Common myeloid progenitor, CD34-positive (primary cell): ENCODE results near the gene ERG28.

ENCODE experiments used
- CTCF ChIA-PET: fragments of 350-600 bp; sonication (Branson Sonifier 250); formaldehyde crosslinking; loops from one replicate; lab custom pipeline; 2021; ENCODE audit warnings: antibody characterized with exemption; lab: Charles Lee
- POLR2A ChIA-PET: fragments of 350-600 bp; sonication (Branson Sonifier 250); formaldehyde crosslinking; loops from one replicate; lab custom pipeline; 2021; ENCODE audit warnings: antibody characterized with exemption; lab: Charles Lee
- DNase-seq, 3 donors: peaks; one replicate each; pipeline versions ENCODE4 v3.0.0 to v3.0.0-alpha.2; 2013
- H3K27ac ChIP-seq, 2 experiments: 1 replicate in 1 of 2; 2 replicates in 1 of 2; pipeline ENCODE4 v1.7.0; 2013; ENCODE audit warnings: inconsistent platforms in 2 of 2, low read length in 2 of 2, mild to moderate bottlenecking in 2 of 2, low read depth in 1 of 2, moderate library complexity in 1 of 2; ENCODE audit not compliant: severe bottlenecking in 2 of 2, insufficient read depth in 1 of 2, poor library complexity in 1 of 2
- H3K27me3 ChIP-seq, 5 experiments: replicated peaks in 2 of 5; 1 replicate in 3 of 5; 2 replicates in 2 of 5; pipeline versions ENCODE4 v1.6.1 to v1.7.0; 2013; ENCODE audit warnings: low read length in 4 of 5, mild to moderate bottlenecking in 2 of 5, moderate library complexity in 2 of 5, inconsistent platforms in 1 of 5; ENCODE audit not compliant: insufficient read depth in 5 of 5, control insufficient read depth in 4 of 5
- H3K36me3 ChIP-seq, 4 experiments: 1 replicate in 2 of 4; 2 replicates in 2 of 4; pipeline versions ENCODE4 v1.6.1 to v1.7.0; 2013; ENCODE audit warnings: low read length in 3 of 4, control low read depth in 1 of 4, mild to moderate bottlenecking in 1 of 4; ENCODE audit not compliant: control insufficient read depth in 4 of 4, insufficient read depth in 4 of 4
- H3K4me1 ChIP-seq, 4 experiments: 1 replicate in 3 of 4; 2 replicates in 1 of 4; pipeline versions ENCODE4 v1.6.1 to v1.7.1; 2013; ENCODE audit warnings: low read length in 3 of 4, mild to moderate bottlenecking in 3 of 4, control low read depth in 1 of 4, inconsistent platforms in 1 of 4, moderate library complexity in 1 of 4; ENCODE audit not compliant: control insufficient read depth in 4 of 4, insufficient read depth in 4 of 4; ENCODE audit errors: control extremely low read depth in 1 of 4
- H3K4me3 ChIP-seq, 7 experiments: 1 replicate in 4 of 7; 2 replicates in 3 of 7; pipeline versions ENCODE4 v1.5.1 to v1.7.0; 2013; ENCODE audit warnings: mild to moderate bottlenecking in 7 of 7, low read length in 6 of 7, moderate library complexity in 6 of 7, inconsistent platforms in 2 of 7, low read depth in 2 of 7, control low read depth in 1 of 7; ENCODE audit not compliant: insufficient read depth in 4 of 7, control insufficient read depth in 1 of 7; ENCODE audit errors: extremely low read depth in 1 of 7
- H3K9me3 ChIP-seq, 5 experiments: 1 replicate in 4 of 5; 2 replicates in 1 of 5; pipeline versions ENCODE4 v1.6.1 to v1.7.1; 2013; ENCODE audit warnings: low read length in 4 of 5, mild to moderate bottlenecking in 2 of 5, inconsistent platforms in 1 of 5, low read depth in 1 of 5, moderate library complexity in 1 of 5; ENCODE audit not compliant: control insufficient read depth in 4 of 5, insufficient read depth in 2 of 5; ENCODE audit errors: control extremely low read depth in 1 of 5
- WGBS: methylation state at CpG from one replicate; pipeline ENCODE4 v1.1.5; 2013; ENCODE audit not compliant: insufficient coverage; 5-methylcytosine and 5-hydroxymethylcytosine counted together

The ERG28 gene

DNA sequence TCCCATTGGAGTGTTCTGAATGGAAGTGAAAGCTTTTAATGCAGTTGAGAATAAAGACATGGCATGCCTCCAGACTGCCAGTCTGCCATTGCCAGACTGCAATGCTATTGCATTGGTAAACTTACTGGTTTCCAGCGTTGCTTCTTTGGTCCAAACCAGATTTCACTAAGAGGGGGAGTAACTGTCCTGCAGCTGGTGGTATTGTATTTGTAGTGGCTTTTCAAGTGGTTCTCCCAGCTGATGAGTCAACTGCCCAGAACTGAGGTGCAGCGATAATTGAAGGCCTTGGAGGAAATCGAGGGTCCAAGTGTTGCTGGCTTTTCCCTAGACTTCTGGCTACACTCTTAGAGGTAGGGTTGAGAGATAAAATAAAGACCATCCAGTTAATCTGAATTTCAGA lies 31.9 kb downstream of the ERG28 start:
- Histone ChIP-seq H3K36me3 (no peaks in the 10 kb centered on the region), H3K4me3 (no peak overlapping the region), H3K9me3 (no peaks in the 10 kb centered on the region), H3K27ac (no peak overlapping the region), H3K4me1 (no peaks in the 10 kb centered on the region), H3K27me3 (no peaks in the 10 kb centered on the region)
- POLR2A ChIA-PET, result no interaction called here
- 100% methylated on average over 1 of the region's 3 CpGs for WGBS
- CTCF ChIA-PET, result interaction anchor here (1.0 to 1.6 kb wide), 2 partner anchors 15 to 21 kb away, joined by 3 read pairs; no protein-coding TSS in a partner anchor
- no peak for DNase-seq

DNA sequence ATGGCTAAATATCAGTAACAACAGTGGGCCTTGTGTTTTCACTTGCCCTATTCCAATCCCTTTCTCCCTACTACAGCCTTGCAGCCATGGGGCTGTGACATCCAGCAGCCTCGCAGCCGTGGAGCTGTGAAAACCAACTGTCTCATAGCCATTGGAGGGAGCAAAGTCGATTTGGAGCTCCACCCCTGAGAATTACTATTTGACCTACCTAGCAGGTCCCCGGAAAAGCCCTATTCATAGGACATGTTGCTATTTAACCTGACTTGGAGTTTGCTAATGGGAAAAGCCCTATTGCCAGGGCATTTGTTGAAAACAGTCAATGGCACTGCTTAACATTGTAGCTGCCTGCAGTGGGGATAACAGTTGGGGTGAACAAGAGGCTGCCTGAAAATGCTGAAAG lies 33.3 kb downstream of the ERG28 start:
- no peak for DNase-seq
- Histone ChIP-seq H3K4me3 (no peak overlapping the region), H3K4me1 (no peaks in the 10 kb centered on the region), H3K27me3 (no peaks in the 10 kb centered on the region), H3K9me3 (no peaks in the 10 kb centered on the region), H3K27ac (no peak overlapping the region), H3K36me3 (no peaks in the 10 kb centered on the region)
- POLR2A ChIA-PET, result no interaction called here
- WGBS, result 96% methylated on average over 4 of the region's 4 CpGs
- CTCF ChIA-PET, result interaction anchor here (1.3 to 1.6 kb wide), 3 partner anchors 10 to 22 kb away, joined by 3 read pairs; no protein-coding TSS in a partner anchor

DNA sequence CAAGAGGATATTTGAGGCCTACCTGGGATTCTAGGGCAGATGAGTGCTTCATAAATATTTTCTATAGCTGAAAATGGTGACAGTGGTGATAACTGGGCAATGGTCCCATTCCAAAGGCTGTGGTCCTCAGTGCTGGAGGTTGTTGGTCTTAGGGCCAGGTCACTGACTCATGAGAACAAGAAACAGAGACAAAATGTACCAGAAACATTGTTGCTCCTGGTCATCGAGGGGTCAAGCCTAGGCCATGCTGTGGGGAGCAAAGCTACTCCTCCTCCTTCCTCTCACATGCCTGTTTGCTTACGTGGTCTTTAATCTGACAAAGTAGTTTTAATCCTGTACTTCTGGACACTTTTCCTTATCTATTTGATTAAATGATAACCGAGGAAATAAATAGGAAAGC lies 33.8 kb downstream of the ERG28 start:
- CTCF ChIA-PET, result interaction anchor here (1.3 to 1.4 kb wide), 2 partner anchors 9 to 13 kb away, joined by 3 read pairs; no protein-coding TSS in a partner anchor
- DNase-seq, result no peak
- H3K4me3 ChIP-seq, result no peak overlapping the region
- H3K9me3 ChIP-seq, result no peaks in the 10 kb centered on the region
- no peaks in the 10 kb centered on the region for H3K4me1 ChIP-seq
- no peak overlapping the region for H3K27ac ChIP-seq
- POLR2A ChIA-PET, result no interaction called here
- no peaks in the 10 kb centered on the region for H3K36me3 ChIP-seq
- no peaks in the 10 kb centered on the region for H3K27me3 ChIP-seq
- WGBS, result 100% methylated on average over 1 of the region's 3 CpGs

DNA sequence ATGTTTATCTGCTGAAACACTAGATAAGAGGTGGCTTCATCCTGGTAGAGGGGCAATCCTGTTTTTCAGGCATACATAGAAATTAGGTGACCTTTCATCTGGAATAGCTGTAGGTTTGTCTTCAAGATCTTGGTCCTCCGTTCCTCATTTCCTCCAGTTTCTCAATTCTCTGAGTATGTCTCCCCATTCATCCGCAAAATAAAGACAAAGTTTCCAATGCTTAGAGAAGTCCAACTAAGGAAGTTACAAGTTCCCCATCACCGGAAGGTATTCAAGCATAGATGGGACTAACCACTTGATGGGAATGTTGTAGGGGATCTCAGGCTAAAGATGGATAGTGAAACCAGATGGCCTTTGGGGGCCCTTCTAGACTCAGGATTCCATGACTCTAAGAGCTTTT lies 34.3 kb downstream of the ERG28 start:
- CTCF ChIA-PET, result interaction anchor here (1.3 to 1.4 kb wide), 2 partner anchors 9 to 13 kb away, joined by 3 read pairs; no protein-coding TSS in a partner anchor

DNA sequence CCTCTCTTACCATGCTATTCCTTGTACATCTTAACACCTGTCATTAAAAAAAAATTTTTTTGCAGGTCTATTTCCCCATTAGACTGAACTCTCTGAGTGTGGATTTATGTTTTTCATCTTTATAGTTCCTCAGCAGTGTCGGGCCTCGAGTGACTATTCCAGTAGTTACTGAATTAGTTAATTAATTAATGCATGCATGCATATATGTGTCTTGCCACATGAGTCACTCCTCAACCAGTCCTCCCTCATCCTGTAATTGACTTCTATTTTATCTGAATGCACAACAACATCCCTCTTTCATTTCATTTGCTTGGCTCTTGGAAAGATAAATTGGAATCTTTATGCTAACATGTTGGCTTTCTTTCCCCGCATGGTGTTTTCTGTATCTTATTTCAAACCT lies 35.6 kb downstream of the ERG28 start:
- H3K4me1 ChIP-seq, result no peaks in the 10 kb centered on the region
- no peaks in the 10 kb centered on the region for H3K27me3 ChIP-seq
- H3K27ac ChIP-seq, result no peak overlapping the region
- H3K4me3 ChIP-seq, result no peak overlapping the region
- WGBS, result 70% methylated on average over 2 of the region's 3 CpGs
- H3K36me3 ChIP-seq, result no peaks in the 10 kb centered on the region
- POLR2A ChIA-PET, result no interaction called here
- no peaks in the 10 kb centered on the region for H3K9me3 ChIP-seq
- no peak for DNase-seq
- CTCF ChIA-PET, result no interaction called here

More for the DNA sequence above, 34.3 kb downstream of the ERG28 start:
- POLR2A ChIA-PET, result no interaction called here
- H3K27ac ChIP-seq, result no peak overlapping the region
- H3K27me3 ChIP-seq, result no peaks in the 10 kb centered on the region
- H3K4me1 ChIP-seq, result no peaks in the 10 kb centered on the region
- no peaks in the 10 kb centered on the region for H3K36me3 ChIP-seq
- no peaks in the 10 kb centered on the region for H3K9me3 ChIP-seq
- WGBS, result 100% methylated on average over 1 of the region's 3 CpGs
- H3K4me3 ChIP-seq, result no peak overlapping the region
- no peak for DNase-seq

DNA sequence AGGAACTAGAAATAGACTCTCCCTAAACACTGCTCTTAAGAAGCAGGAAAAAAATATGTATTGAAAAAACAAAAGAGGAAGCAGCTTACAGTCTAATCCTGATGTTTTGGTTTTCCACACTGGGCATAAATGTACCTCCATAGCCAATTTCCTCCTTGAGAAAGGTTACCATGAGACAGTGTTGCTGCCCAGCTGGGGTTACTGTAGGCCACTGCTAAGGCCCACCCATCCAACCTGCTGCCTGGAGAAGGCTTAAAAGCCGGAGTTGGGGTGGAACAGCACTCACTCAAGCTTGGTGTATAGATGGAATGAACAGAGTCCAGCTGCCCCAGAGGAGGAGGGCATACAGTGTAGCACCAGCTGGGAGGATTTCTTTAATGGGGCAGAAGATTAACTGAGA lies 41.1 kb downstream of the ERG28 start:
- no peak for DNase-seq
- H3K4me1 ChIP-seq, result peaks cover 0 to 9% (median 2%) of the 10 kb centered on the region in 4 experiments
- no peaks in the 10 kb centered on the region for H3K9me3 ChIP-seq
- H3K27ac ChIP-seq, result no peak overlapping the region
- no peaks in the 10 kb centered on the region for H3K27me3 ChIP-seq
- CTCF ChIA-PET, result interaction anchor here (0.6 to 4.3 kb wide), 3 partner anchors 14 to 748 kb away, joined by 3 to 16 read pairs (median 4); no protein-coding TSS in a partner anchor
- H3K36me3 ChIP-seq, result no peaks in the 10 kb centered on the region
- POLR2A ChIA-PET, result no interaction called here
- WGBS, result 100% methylated on average over 1 of the region's 1 CpG
- H3K4me3 ChIP-seq, result no peak overlapping the region

DNA sequence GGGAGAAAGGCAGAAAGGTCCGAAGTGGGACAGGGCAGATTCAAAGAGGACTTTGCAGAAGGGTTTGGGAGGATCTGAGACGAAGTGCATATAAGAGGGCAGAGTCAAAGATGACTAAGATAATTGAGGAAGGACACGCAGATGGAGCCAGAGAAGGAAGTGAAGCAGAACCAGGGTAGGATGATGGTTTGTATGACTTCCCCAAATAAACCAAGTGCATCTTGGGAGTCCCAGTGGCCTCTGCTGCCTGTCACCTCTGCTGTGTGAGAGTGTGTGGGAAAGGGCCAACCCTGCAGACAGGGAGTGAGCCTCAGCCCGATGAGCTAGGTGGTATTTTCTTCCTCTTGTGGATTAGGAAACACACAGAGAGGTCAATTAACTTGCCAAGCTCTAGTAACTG lies 45.5 kb downstream of the ERG28 start:
- H3K36me3 ChIP-seq, result no peaks in the 10 kb centered on the region
- POLR2A ChIA-PET, result no interaction called here
- peak; percentile 22 to 86 (median 80) for DNase-seq
- peaks cover 0 to 3% (median 0%) of the 10 kb centered on the region in 5 experiments for H3K9me3 ChIP-seq
- H3K4me1 ChIP-seq, result peaks cover 0 to 9% (median 2%) of the 10 kb centered on the region in 4 experiments
- WGBS, result 31% methylated on average over 4 of the region's 4 CpGs
- H3K4me3 ChIP-seq, result no peak overlapping the region
- H3K27ac ChIP-seq, result no peak overlapping the region
- CTCF ChIA-PET, result interaction anchor here (3.4 kb wide), 1 partner anchor 38 kb away, joined by 9 read pairs; no protein-coding TSS in a partner anchor
- H3K27me3 ChIP-seq, result no peaks in the 10 kb centered on the region
